Measurements from ENCODE around the gene RABL2A. TPM values are rescaled to one million over a fixed set of nuclear protein-coding genes. Genes with fewer than 3 reads are reported as not detected.
"Not testable (repeated sequence)": the region's sequence is repeated elsewhere in the genome, so short reads cannot be mapped to it uniquely, and the experiment has no call there.

Gene RABL2A
- total RNA-seq, 1 donor from 2014 or later: 11.1 TPM

GRCh38 chr2:113597164-113597563, 29.9 kb upstream of the RABL2A start:
- not testable (repeated sequence) for H3K4me3 Mint-ChIP-seq (ENCODE audit: unreplicated experiment); H3K4me1 Mint-ChIP-seq (ENCODE audit: low read depth); H3K27ac Mint-ChIP-seq (ENCODE audit: unreplicated experiment)

GRCh38 chr2:113597572-113597971, 29.5 kb upstream of the RABL2A start:
- DNase-seq (ENCODE audit: low spot score); H3K36me3 Mint-ChIP-seq (ENCODE audit: low read depth); H3K4me1 Mint-ChIP-seq (ENCODE audit: low read depth); H3K27me3 Mint-ChIP-seq (ENCODE audit: low read depth); H3K27ac Mint-ChIP-seq (ENCODE audit: unreplicated experiment); H3K4me3 Mint-ChIP-seq (ENCODE audit: unreplicated experiment); H3K9me3 Mint-ChIP-seq (ENCODE audit: low read depth): not testable (repeated sequence)

More at GRCh38 chr2:113597164-113597563, 29.9 kb upstream of the RABL2A start:
- H3K27me3 Mint-ChIP-seq (ENCODE audit: low read depth); DNase-seq (ENCODE audit: low spot score); H3K36me3 Mint-ChIP-seq (ENCODE audit: low read depth); H3K9me3 Mint-ChIP-seq (ENCODE audit: low read depth): not testable (repeated sequence)

- not testable (repeated sequence) for H3K4me1 Mint-ChIP-seq (ENCODE audit: low read depth); DNase-seq (ENCODE audit: low spot score); H3K4me3 Mint-ChIP-seq (ENCODE audit: unreplicated experiment); H3K27ac Mint-ChIP-seq (ENCODE audit: unreplicated experiment); H3K27me3 Mint-ChIP-seq (ENCODE audit: low read depth); H3K9me3 Mint-ChIP-seq (ENCODE audit: low read depth); H3K36me3 Mint-ChIP-seq (ENCODE audit: low read depth)
Measured at GRCh38 chr2:113598180-113598579, 28.9 kb upstream of the RABL2A start.

- DNase-seq (ENCODE audit: low spot score); H3K4me3 Mint-ChIP-seq (ENCODE audit: unreplicated experiment); H3K27me3 Mint-ChIP-seq (ENCODE audit: low read depth); H3K27ac Mint-ChIP-seq (ENCODE audit: unreplicated experiment); H3K36me3 Mint-ChIP-seq (ENCODE audit: low read depth); H3K9me3 Mint-ChIP-seq (ENCODE audit: low read depth); H3K4me1 Mint-ChIP-seq (ENCODE audit: low read depth): not testable (repeated sequence)
Measured at GRCh38 chr2:113598738-113599137, 28.3 kb upstream of the RABL2A start.

GRCh38 chr2:113599208-113599607, 27.9 kb upstream of the RABL2A start:
- not testable (repeated sequence) for H3K27me3 Mint-ChIP-seq (ENCODE audit: low read depth); H3K4me3 Mint-ChIP-seq (ENCODE audit: unreplicated experiment); H3K27ac Mint-ChIP-seq (ENCODE audit: unreplicated experiment); DNase-seq (ENCODE audit: low spot score); H3K36me3 Mint-ChIP-seq (ENCODE audit: low read depth); H3K9me3 Mint-ChIP-seq (ENCODE audit: low read depth); H3K4me1 Mint-ChIP-seq (ENCODE audit: low read depth)

GRCh38 chr2:113602040-113602769, 24.9 kb upstream of the RABL2A start:
- not testable (repeated sequence) for H3K9me3 Mint-ChIP-seq (ENCODE audit: low read depth); H3K36me3 Mint-ChIP-seq (ENCODE audit: low read depth)
- TF ChIP-seq CTCF (IDR thresholded peaks at IDR 0.05): peak; percentile 70

GRCh38 chr2:113602869-113603466, 24.1 kb upstream of the RABL2A start:
- Mint-ChIP-seq H3K36me3 (ENCODE audit: low read depth) (no peaks in the 10 kb centered on the region), H3K27me3 (ENCODE audit: low read depth) (no peaks in the 10 kb centered on the region), H3K9me3 (ENCODE audit: low read depth) (no peaks in the 10 kb centered on the region), H3K4me1 (ENCODE audit: low read depth) (peaks cover 7% of the 10 kb centered on the region), H3K27ac (ENCODE audit: unreplicated experiment) (peak overlapping the region; percentile 97), H3K4me3 (ENCODE audit: unreplicated experiment) (peak overlapping the region; percentile 94)
- DNase-seq (ENCODE audit: low spot score): no peak
- TF ChIP-seq CTCF (IDR thresholded peaks at IDR 0.05): no peak

More at GRCh38 chr2:113602040-113602769, 24.9 kb upstream of the RABL2A start:
- H3K4me3 Mint-ChIP-seq (ENCODE audit: unreplicated experiment): peak overlapping the region; percentile 53
- not testable (repeated sequence) for DNase-seq (ENCODE audit: low spot score); H3K27me3 Mint-ChIP-seq (ENCODE audit: low read depth); H3K4me1 Mint-ChIP-seq (ENCODE audit: low read depth)
- H3K27ac Mint-ChIP-seq (ENCODE audit: unreplicated experiment): peak overlapping the region; percentile 61

GRCh38 chr2:113603467-113604084, 23.5 kb upstream of the RABL2A start:
- H3K27me3 Mint-ChIP-seq (ENCODE audit: low read depth); H3K9me3 Mint-ChIP-seq (ENCODE audit: low read depth); DNase-seq (ENCODE audit: low spot score); H3K36me3 Mint-ChIP-seq (ENCODE audit: low read depth); H3K4me1 Mint-ChIP-seq (ENCODE audit: low read depth): not testable (repeated sequence)
- peak overlapping the region; percentile 97 for H3K27ac Mint-ChIP-seq (ENCODE audit: unreplicated experiment)
- peak overlapping the region; percentile 94 for H3K4me3 Mint-ChIP-seq (ENCODE audit: unreplicated experiment)
